SW480 (cell line): ENCODE results near the gene TNNC2.
"Not testable (repeated sequence)": the region's sequence is repeated elsewhere in the genome, so short reads cannot be mapped to it uniquely, and the experiment has no call there.

ENCODE experiments used
- DNase-seq: peaks from one replicate; pipeline ENCODE4 v3.0.0-alpha.2; 2016; ENCODE audit warnings: low spot score

The TNNC2 gene

DNA sequence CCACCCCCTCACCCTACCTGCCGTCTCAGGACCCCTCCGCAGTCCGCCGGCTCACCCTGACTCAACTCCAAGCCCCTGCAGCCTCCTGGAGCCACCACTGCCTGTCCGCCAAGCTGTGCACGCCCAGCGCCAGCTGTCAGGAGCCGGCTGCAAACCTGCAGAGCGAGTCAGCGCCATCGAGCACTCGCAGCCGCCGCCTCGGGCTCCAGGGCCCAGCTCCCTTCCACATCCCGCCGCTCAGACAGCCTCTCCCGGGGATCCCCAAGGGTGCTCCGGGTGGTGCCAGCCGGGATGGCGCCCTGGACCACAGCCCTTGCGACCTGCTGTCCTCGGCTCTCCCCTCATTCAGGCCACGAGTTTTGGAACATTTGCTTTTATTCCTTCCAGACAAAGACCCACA, 4.3 kb downstream of the TNNC2 start:
- no peak for DNase-seq

DNA sequence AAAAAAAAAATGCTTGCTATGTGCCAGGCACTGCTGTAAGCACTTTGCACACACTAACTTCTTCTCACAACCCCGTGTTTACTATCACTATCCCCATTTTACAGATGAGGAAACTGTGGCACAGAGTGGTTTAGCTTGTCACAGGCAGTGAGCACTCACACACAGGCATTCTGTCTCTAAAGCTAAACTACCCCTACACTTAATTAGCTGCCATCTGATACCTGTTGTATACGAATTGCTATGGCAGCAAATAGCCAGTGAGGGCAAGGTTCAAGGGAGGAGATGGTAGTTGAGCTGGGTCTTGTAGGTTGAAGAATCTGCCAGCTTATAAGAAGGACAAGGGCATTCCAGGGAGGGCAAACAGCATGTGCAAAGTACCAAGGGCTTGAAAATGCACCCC, 5.2 kb downstream of the TNNC2 start:
- no peak for DNase-seq

DNA sequence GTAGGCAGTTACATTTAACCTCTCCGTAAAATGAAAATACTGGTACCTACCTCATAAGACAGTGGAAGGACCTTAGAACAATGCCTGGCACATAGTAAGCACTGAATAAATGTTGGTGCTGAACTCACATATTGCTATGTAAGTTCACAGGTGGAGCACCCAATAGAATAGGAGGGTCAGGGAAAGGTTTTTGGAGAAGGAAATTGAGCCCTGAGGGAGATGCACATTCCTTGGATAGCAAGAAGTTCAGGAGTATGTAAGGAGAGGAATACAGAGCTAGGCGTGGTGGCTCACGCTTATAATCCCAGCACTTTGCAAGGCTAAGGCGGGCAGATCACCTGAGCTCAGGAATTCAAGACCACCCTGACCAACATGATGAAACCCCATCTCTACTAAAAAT, 7.6 kb downstream of the TNNC2 start:
- no peak for DNase-seq

DNA sequence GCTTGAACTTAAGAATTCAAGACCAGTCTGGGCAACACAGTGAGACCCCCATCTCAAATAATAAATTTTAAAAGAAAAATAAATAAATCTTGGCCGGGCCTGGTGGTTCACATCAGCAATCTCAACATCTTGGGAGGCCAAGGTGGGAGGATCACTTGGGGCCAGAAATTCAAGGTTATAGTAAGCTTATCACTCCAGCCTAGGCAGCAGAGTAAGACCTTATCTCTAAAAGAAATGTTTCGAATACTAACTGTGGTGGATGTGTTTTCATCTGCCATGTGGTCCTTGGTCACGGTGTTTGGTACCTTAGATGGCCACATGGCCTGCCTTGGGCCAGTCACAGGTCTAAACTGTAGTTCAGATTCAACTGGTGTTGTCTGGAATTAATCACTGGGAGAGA, 8.9 kb downstream of the TNNC2 start:
- no peak for DNase-seq

DNA sequence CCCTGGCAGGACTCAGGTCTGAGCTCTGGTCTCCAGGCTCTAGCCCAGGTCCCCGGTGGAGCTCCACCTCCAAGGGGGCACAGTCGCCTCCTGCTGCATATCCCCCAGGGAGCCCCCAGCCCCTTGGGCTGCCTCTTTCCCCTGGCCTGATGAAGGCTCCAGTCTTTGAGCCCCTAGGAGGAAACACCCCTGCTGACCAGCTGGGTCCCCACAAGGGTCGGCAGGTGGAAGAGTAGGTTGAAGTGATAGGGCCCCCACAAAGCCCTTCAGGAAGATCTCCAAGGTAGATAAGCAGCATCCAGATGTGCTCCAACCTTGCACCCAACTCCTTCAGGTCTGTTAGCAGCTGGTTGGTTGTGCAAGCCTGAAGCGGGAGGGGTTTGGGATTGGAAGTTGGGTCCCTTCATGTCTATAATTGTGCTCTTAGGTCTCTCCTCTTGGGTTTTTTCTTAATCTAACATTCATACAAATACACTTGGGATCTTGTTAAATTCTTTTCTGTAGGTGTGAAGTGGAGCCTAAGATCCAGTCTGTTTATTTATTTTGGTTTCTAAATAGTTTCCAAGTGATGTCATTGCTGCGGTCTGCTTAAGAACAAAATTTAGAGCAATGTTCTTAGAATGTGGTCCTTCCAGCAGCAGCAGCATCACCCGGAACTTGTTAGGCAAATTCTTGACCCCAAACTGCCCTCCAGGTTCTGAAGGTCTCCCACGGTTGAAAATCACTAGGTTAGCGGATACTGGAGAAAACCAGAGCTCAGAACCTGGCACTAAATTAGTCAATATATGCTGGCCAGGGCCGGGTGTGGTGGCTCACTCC, 9.5 kb downstream of the TNNC2 start:
- DNase-seq, result peak; percentile 41

DNA sequence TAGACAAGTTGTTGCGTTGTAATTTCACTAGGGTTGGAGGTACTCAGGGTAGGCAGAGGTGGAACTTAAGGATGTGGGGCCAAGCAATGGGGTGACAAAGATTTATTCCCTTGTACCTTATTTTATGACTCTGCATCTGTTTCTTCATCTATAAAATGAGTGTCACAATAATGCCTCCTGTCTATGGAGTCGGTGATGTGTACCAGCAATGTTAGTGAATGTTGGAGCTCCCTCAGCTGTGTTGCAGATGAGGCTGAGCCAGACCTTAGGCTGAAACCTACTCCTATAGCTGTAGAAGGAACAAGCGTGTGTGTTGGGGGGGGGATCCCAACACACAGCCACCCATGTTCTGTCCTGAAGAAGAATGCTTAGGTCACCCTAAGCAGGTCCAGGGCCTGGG, 10.2 kb downstream of the TNNC2 start:
- DNase-seq, result no peak

DNA sequence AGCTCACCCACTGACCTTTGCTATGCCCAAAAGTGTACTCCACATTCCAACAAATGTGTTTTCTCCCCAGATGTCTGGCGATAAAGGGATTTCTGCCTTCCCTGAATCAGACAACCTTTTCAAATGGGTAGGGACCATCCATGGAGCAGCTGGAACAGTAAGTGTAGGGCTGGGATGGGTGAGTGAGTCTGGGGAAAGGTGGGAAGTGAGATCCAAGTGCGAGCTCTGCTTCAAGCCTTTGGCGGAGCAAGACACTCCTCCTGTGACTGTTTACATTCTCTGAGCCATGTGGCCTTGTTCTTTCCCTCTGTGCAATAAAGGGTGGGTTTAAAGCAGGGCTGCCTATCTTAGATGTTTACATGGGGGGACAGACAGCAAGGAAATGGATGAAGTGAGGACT, 12.8 kb downstream of the TNNC2 start:
- no peak for DNase-seq

DNA sequence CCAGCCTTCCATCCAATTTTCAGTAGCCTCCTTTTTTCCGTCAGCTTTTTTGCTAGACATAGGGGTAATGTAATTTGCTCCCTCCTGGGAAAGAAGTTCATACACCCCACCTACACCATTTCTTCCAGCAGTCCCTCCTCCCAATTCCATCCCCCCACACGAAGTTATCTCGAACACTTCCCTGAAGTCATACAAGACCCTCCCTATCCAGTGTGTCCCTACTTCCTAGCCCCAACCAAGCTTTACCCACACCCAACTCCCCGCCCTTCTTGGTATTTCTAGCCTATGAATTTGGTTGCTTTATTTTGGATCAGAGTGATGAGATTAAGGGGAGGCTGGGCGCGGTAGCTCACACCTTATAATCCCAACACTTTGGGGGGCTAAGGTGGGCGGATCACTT, 13.6 kb downstream of the TNNC2 start:
- no peak for DNase-seq

DNA sequence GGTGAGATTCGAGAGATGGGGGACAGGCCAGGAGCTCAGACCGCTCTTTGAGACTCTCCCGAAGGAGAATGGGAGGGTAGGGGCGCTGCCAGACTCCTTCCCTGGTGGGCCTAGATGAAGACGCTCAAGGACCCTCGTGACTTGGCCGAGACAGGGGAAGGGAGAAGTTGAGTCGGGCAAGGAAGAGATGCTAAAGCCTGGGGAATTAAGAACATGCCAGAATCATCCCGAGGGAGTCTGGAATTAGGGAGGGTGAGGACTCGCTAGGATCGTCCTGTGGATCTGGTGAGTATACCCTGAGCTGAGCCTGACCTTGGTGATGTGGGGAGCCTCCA, 14.1 kb downstream of the TNNC2 start:
- no peak for DNase-seq

DNA sequence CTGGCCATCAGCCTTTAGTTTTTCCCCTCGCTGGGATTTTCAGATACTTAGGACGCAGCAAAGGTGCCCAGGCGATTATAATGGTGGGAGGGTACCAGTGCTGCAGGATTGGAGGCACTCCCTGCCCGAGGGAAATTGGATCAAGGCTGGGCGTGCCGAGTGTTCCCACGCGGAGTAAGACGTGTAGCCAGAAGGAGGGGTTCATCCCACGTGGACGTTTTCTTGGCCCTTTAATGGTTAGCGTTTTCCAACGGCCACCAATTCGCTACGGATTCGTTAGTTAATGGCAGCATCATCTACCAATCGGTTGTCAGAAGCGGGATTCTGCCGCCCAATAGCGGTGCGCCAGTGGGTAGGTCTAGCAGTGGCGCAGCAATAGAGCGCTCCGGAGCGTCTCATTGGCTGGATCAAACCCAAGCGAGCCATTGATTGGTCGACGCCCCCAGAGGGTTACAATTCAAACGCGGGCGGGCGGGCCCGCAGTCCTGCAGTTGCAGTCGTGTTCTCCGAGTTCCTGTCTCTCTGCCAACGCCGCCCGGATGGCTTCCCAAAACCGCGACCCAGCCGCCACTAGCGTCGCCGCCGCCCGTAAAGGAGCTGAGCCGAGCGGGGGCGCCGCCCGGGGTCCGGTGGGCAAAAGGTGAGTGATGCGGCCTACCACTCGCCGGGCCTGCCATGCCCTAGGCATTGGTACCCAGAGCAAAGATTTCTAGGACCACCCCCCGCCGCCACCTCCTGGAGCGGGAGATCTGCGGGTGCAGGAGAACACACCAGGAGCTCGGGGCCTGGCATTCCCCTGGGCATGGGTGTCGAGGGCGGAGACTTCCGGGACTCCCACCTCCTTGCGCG, 14.7 kb downstream of the TNNC2 start, which contains the start of gene UBE2C:
Gene UBE2C, plus strand, starts transcription at position 488 of the 849 bp plus-strand sequence. Its CDS starts 52 bp downstream, at position 540.
- peak; percentile 100 for DNase-seq

DNA sequence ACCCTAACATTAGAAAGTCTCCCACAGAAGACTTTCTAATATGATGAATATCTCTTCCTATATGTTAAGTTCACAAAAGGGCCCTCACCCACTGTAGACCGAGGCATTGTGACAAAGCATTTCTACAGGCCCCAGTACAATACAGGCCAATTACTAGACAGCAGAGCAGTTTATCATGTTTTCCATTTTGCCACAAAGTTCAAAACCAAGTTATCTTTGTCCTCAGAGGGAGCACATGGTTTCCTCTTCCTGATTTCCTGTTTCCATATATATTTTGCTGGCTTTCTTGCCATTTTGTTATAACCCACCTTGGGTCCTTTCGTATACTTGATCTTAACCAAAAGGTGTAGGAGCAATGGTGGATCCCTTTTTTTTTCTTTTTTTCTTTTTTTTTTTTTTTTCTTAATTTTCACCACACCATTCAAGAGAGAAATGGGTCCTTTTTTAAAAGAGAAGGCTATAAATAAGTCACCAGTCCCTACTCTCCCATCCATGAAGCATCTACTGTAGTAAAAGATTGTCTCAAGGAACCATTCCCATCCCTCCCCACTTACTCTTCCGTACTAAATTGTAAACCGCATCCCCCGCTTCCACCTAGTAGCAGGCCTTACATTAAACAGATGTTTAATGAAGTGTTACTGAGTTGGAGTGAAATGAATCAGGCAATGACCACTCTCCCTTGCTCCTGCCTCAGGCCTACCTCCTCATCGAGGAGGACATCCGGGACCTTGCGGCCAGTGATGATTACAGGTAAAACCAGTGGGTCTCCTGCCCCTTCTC, 16.7 kb downstream of the TNNC2 start:
- no peak for DNase-seq

DNA sequence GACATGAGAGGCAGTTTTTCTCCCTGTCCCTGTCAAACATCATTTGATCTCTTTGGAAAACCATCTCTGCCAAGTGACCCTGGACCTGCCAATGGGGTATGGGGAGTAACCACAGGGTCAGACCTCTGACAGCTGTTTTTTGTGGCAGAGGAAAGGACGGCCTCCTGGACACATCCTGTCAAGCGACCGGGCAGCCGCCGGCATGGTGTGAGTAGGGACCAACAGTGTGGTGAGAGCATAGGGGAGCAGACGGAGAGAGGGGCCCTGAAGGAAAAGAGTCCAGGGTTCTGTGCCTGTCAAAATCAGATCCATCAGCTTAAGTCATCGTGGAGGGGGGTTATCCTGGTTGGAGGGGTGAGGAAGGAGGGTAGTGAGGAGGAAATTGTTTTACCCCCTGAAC, 25.3 kb downstream of the TNNC2 start:
- DNase-seq, result no peak

DNA sequence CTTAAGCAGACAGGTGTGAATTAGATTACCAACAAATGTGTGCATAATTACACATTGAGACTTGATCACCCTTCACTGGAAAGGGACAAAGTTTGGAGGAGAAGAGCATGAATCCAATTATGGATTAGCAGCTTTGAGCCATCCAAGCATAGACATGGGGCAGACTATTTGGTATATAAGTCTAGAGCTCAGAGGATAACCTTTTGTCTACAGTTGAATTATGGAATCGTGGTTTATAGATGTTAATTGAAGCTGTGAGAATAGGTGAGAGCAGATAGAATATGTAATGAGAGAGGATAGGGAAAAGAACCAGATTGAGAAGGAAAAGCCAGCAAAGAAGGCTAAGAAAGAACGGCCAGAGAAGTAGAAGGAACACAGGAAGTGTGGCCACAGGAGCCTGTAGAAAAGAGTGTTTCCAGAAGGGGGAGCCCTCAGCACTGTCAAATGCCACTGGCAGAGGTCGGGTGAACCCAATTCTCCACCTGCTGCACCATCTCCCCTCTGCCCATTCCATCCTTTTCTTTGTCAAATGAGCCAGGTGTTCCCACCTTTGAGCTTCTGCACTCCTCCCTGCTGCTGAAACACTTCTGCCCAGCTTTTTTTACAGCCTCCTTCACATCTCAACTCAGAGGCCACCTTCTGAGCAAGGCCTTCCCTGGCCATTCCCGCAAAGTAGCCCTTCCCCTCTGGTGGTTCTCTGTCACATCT, 28.0 kb downstream of the TNNC2 start:
- peak; percentile 69 for DNase-seq

DNA sequence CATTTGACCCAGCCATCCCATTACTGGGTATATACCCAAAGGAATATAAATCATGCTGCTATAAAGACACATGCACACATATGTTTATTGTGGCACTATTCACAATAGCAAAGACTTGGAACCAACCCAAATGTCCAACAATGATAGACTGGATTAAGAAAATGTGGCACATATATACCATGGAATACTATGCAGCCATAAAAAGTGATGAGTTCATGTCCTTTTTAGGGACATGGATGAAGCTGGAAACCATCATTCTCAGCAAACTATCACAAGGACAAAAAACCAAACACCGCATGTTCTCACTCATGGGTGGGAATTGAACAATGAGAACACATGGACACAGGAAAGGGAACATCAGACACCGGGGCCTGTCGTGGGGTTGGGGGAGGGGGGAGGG, 29.2 kb downstream of the TNNC2 start:
- DNase-seq, result not testable (repeated sequence)

DNA sequence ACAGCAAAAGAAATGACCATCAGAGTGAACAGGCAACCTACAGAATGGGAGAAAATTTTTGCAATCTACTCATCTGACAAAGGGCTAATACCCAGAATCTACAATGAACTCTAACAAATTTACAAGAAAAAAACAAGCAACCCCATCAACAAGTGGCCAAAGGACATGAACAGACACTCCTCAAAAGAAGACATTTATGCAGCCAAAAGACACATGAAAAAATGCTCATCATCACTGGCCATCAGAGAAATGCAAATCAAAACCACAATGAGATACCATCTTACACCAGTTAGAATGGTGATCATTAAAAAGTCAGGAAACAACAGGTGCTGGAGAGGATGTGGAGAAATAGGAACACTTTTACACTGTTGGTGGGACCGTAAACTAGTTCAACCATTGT, 29.6 kb downstream of the TNNC2 start:
- DNase-seq, result not testable (repeated sequence)

DNA sequence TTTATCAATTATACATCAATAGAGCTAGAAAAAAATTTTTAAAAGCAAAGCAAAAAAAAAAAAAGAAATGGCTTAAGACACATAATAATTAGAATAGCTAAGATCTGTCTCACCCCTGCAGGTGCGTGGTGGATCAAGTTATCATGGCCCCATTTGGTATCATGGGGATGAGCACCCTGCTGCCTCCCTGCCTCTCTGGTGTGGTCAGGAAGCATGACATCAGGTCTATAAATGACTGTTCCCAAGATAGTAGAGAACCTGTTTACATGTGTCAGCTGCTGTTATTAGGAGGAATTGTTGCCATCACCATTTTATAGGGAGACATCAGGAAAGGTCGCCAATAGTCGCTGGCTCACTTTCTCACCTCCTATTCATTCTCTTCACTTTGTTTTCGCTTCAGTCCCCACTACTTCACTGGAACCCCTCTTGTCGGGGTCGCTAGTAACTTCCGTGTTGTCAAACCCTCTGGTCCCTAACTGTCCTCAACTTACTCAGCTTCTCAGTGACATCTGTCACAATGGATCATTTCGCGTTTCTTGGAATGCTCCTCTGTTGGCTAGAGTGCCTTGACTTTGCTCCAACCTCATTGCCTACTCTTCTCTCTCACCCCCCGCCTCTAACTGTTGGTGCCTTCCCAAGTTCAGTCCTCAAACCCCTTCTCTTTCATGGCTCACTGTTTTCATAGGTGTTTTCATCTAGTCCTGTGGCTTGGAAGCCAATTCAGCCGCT, 30.6 kb downstream of the TNNC2 start:
- DNase-seq, result no peak

DNA sequence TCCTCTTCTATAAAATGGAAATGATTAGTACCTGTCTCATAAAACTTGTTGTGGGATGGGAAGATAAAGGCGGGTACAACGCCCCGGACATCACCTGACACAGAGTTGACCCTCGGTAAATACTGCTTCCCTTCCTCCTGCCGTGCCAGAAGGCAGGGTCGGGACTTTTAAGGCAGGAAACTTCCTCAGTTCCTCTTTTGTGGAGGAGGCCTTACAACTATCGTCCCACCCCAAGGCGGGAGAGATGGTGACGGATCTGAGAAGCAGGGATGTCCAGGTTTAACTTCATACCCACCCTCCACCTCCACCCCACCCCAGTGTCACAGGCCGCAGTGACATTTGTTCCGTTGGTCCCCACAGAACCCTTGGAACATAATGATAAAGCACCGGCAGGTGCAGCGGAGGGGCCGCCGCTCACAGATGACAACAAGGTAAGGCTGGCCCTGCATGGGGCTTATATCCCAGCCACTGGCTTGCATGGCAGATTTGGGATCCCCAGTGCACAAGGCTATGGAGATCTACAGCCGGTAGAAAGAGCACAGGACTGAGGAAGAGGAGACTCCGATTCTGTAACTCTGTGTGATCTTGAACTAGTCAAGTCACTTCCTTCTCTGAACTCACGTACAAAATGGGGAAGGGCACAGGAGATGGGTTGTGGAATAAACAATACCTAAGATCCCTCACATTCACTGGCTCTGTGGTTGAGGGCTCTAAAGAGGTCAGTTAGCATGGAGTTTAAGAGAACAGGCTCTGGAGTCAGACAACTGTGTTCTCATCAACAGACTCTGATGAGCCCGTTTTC, 34.6 kb downstream of the TNNC2 start:
- peak; percentile 45 for DNase-seq

DNA sequence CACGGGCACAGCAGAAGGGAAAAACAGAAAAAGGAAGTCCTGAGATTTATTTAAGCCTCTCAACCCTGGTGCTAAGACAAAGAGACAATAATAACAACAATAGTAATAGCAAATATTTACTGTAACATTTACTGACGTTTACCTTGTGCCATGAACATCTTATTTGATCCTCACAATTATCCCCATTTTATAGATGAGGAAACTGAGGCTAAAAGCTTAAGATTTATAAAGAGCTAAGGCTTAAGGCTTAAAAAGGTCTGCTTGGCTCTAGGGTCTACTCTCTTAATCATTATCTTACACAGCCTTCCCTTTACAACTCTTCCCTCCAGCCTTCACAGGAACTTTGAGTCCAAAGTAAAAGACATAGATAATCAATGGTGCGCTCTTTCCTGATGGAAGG, 38.8 kb downstream of the TNNC2 start:
- DNase-seq, result no peak

DNA sequence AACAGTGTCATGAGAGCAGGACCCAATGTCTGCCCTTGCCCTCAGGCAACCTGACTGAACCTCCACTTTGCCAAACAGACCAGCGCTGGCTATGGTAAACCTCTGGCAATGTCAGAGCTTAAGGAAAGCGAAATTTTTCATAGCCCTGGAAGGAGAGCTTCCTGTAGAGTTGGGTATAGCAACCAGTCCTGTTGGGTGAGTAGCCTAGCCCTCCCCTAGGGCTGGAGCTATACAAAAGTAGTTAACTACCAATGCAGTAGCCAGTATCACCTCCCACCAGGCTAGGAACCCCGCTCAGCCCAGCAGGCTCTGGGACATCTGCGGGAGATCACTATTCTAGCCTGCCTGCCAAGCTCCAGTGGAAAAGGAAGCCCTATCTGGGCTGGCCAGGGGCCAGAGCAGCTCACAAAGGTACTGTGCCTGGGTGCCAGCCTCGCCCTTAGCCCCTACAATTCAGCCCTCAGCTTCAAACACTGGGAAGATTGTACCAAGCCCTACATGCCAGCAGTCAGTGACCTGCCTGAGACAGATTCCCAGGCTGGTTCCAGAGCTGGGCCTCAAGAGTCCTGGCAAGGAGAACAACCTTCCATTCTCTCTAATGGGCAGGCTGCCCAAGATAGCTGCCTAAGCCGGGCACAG, 43.3 kb downstream of the TNNC2 start:
- DNase-seq, result peak; percentile 65

DNA sequence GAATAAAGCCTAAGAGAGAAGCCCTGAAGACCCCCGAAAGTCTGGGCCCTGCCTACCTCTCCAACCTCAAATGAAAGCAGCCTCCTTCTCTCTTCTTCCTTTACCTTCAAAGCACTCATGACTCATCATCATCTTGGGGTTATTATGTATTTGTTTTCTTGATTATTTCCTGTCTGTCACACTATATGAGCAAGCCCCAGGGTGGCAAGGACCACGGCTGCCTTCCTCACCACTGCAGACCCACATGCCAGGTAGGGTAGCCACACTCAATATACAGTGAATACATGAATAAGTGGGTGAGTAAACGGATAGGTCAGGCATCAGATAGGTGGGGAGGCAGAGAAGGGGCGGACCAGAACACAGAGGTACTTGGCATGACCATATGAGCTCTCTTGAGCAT, 44.2 kb downstream of the TNNC2 start:
- peak; percentile 90 for DNase-seq
